GM18868 (cell line): ENCODE data around the gene ALDOA.
A peak's percentile ranks its signal among the peaks of the same experiment; 100 is the strongest.
"Not testable (repeated sequence)": the region's sequence is repeated elsewhere in the genome, so short reads cannot be mapped to it uniquely, and the experiment has no call there.

Source experiments
- ATAC-seq: cut with Tn5 transposase; IDR thresholded peaks from one replicate; pipeline ENCODE4 v1.9.1; 2021; ENCODE audit warnings: mild to moderate bottlenecking, moderate library complexity; ENCODE audit not compliant: unreplicated experiment

The ALDOA gene

GRCh38 chr16:30065102-30065942, at the start of gene ALDOA:
ALDOA (plus strand) TSS chr16:30065760; CDS start chr16:30066898, 1,138 bp downstream.
- peak; percentile 79 for ATAC-seq

- ATAC-seq = no peak
Observed at GRCh38 chr16:30016555-30017276, 48.8 kb upstream of the ALDOA start.

- ATAC-seq = no peak
Observed at GRCh38 chr16:30017277-30017656, 48.3 kb upstream of the ALDOA start.

- ATAC-seq = not testable (repeated sequence)
Observed at GRCh38 chr16:30017937-30018336, 47.6 kb upstream of the ALDOA start.

- no peak for ATAC-seq
Observed at GRCh38 chr16:30018731-30019158, 46.8 kb upstream of the ALDOA start.

- no peak for ATAC-seq
Observed at GRCh38 chr16:30022887-30023286, 42.7 kb upstream of the ALDOA start, which contains the start of gene C16orf92. C16orf92 (plus strand) TSS chr16:30023198; CDS start chr16:30023341, 143 bp downstream.

- no peak for ATAC-seq
Observed at GRCh38 chr16:30023586-30023985, 42.0 kb upstream of the ALDOA start.

GRCh38 chr16:30024451-30024850, 41.1 kb upstream of the ALDOA start:
- ATAC-seq = no peak

- no peak for ATAC-seq
Observed at GRCh38 chr16:30025156-30025555, 40.4 kb upstream of the ALDOA start.

GRCh38 chr16:30025574-30025973, 40.0 kb upstream of the ALDOA start:
- no peak for ATAC-seq

GRCh38 chr16:30026449-30026848, 39.1 kb upstream of the ALDOA start:
- ATAC-seq = no peak

GRCh38 chr16:30027588-30028437, 37.7 kb upstream of the ALDOA start:
- no peak for ATAC-seq

- no peak for ATAC-seq
Observed at GRCh38 chr16:30028438-30029076, 37.0 kb upstream of the ALDOA start.

- ATAC-seq = no peak
Observed at GRCh38 chr16:30030011-30030685, 35.4 kb upstream of the ALDOA start.

- no peak for ATAC-seq
Observed at GRCh38 chr16:30030841-30031413, 34.6 kb upstream of the ALDOA start, which contains the start of gene TLCD3B. TLCD3B (minus strand) TSS chr16:30031271; CDS start chr16:30030527, 744 bp downstream.

- ATAC-seq = no peak
Observed at GRCh38 chr16:30031477-30031918, 34.1 kb upstream of the ALDOA start.

- ATAC-seq = no peak
Observed at GRCh38 chr16:30032083-30032819, 33.3 kb upstream of the ALDOA start.

- no peak for ATAC-seq
Observed at GRCh38 chr16:30033270-30033669, 32.3 kb upstream of the ALDOA start.

GRCh38 chr16:30040221-30040620, 25.3 kb upstream of the ALDOA start:
- no peak for ATAC-seq
